GM12872 (cell line): ENCODE measurements around the gene CTPS1.

Experiments
- CTCF ChIP-seq: IDR thresholded peaks from 3 replicates; pipeline ENCODE4 v1.5.1; 2011; ENCODE audit warnings: low read depth, mild to moderate bottlenecking, low read length, moderate library complexity; ENCODE audit not compliant: insufficient read depth

CTPS1 gene

GRCh38 chr1:41020654-41021053 is 41.2 kb downstream of the CTPS1 start:
- TF ChIP-seq CTCF, result no peak

GRCh38 chr1:41021526-41022308 is 42.2 kb downstream of the CTPS1 start, which contains the start of gene SLFNL1:
Gene SLFNL1 (minus strand): TSS chr1:41021725. CDS start chr1:41020660, 1,065 bp downstream.
- no peak for TF ChIP-seq CTCF

- TF ChIP-seq CTCF, result no peak
Measured at GRCh38 chr1:41022424-41022823, 42.9 kb downstream of the CTPS1 start.

- peak; percentile 31; the same call in 2 of the 3 replicates for TF ChIP-seq CTCF
Measured at GRCh38 chr1:41023279-41023990, 43.9 kb downstream of the CTPS1 start.

- no peak for TF ChIP-seq CTCF
Measured at GRCh38 chr1:41024953-41025352, 45.5 kb downstream of the CTPS1 start.

- TF ChIP-seq CTCF, result no peak
Measured at GRCh38 chr1:41025979-41026819, 46.7 kb downstream of the CTPS1 start.
